ENCODE results near the gene CFAP97D1.

DNA sequence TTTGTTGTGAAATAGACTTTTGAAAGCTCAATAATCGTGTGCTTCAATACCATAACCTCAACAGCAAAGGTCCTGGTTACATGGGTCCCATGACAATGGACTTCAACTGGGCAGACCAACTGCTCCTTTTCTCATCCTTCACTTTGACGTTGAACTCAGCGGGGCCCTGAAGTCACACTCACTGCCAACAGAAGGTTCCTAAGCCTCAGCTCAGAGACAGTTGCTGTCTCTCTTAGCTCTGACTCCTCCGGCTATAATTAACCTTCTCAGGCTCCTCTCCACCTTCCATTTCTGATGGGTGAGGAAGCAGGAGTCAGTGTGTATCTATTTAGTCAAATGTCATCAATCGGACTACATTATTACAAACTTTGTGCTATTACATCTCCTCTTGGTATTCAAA, 28.9 kb downstream of the CFAP97D1 start:
- TF ChIP-seq, protein P1, sequence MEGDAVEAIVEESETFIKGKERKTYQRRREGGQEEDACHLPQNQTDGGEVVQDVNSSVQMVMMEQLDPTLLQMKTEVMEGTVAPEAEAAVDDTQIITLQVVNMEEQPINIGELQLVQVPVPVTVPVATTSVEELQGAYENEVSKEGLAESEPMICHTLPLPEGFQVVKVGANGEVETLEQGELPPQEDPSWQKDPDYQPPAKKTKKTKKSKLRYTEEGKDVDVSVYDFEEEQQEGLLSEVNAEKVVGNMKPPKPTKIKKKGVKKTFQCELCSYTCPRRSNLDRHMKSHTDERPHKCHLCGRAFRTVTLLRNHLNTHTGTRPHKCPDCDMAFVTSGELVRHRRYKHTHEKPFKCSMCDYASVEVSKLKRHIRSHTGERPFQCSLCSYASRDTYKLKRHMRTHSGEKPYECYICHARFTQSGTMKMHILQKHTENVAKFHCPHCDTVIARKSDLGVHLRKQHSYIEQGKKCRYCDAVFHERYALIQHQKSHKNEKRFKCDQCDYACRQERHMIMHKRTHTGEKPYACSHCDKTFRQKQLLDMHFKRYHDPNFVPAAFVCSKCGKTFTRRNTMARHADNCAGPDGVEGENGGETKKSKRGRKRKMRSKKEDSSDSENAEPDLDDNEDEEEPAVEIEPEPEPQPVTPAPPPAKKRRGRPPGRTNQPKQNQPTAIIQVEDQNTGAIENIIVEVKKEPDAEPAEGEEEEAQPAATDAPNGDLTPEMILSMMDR (IDR thresholded peaks at IDR 0.05): no peak
- TF ChIP-seq POLR2A (IDR thresholded peaks at IDR 0.05): no peak
